ENCODE data around the gene ACOT11. TPM values are rescaled to one million over a fixed set of nuclear protein-coding genes. Genes with fewer than 3 reads are reported as not detected.
"Not testable (repeated sequence)": the region's sequence is repeated elsewhere in the genome, so short reads cannot be mapped to it uniquely, and the experiment has no call there.

ACOT11 gene
- total and polyA plus RNA-seq, 4 donors = 6.4 to 20.9 (median 12.4) TPM

DNA sequence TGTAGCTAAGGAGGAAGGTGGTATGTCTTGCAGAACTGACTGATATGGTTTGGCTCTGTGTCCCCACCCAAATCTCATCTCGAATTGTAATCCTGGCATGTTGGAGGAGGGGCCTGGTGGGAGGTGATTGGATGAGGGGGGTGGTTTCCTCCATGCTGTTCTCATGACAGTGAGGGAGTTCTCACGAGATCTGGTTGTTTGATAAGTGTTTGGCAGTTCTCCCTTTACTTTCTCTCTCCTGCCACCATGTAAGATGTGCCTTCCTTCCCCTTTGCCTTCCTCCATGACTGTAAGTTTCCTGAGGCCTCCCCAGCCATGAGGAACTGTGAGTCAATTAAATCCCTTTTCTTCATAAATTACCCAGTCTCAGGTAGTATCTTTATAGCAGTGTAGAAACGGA lies 21.5 kb upstream of the ACOT11 start:
- intact Hi-C loops (cut with DNase I); DNase-seq; H3K4me1 ChIP-seq (ENCODE audit: control insufficient read depth in 1 of 2, insufficient read depth in 2 of 2, low read length in 2 of 2); H3K27ac ChIP-seq (ENCODE audit: low read depth in 1 of 2, low read length in 2 of 2); H3K9me3 ChIP-seq (ENCODE audit: control insufficient read depth, low read length); H3K4me3 ChIP-seq (ENCODE audit: low read length in 2 of 2); H3K36me3 ChIP-seq (ENCODE audit: control insufficient read depth in 1 of 2, insufficient read depth in 2 of 2, low read length in 1 of 2); ATAC-seq (ENCODE audit: low FRiP score); H3K27me3 ChIP-seq (ENCODE audit: control insufficient read depth in 1 of 2, insufficient read depth in 2 of 2, low read length in 1 of 2): not testable (repeated sequence)
- WGBS, 2 donors = 81 to 83% methylated on average over 3 of the region's 3 CpGs

DNA sequence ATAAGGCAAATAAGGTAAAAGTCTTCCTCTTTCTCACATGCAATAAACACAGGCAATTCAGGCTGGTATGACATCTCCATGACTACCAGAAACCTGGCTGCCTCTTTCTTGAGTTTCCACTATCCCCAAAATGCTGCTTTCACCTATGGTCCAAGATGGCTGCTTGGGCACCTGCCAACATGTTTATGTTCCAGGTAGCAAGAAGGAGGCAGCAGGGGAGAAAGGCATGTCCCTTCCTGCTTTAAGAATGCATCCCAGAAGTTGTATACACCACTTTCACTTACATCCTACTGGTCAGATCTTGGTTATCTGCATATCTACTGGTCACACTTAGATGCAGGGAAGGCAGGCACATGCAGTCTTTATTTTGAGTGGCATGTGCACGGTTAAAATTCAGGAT lies 19.4 kb upstream of the ACOT11 start:
- Histone ChIP-seq H3K27ac (ENCODE audit: low read depth in 1 of 2, low read length in 2 of 2) (no peak overlapping the region), H3K4me1 (ENCODE audit: control insufficient read depth in 1 of 2, insufficient read depth in 2 of 2, low read length in 2 of 2) (no peaks in the 10 kb centered on the region), H3K27me3 (ENCODE audit: control insufficient read depth in 1 of 2, insufficient read depth in 2 of 2, low read length in 1 of 2) (no peaks in the 10 kb centered on the region), H3K4me3 (ENCODE audit: low read length in 2 of 2) (no peak overlapping the region), H3K9me3 (ENCODE audit: control insufficient read depth, low read length) (peaks cover 1% of the 10 kb centered on the region), H3K36me3 (ENCODE audit: control insufficient read depth in 1 of 2, insufficient read depth in 2 of 2, low read length in 1 of 2) (no peaks in the 10 kb centered on the region)
- intact Hi-C loops (cut with DNase I) = no loop called here
- ATAC-seq (ENCODE audit: low FRiP score) (no peak), DNase-seq (peak in 1 of 2 donors; percentile 7)
- WGBS, 2 donors = 61 to 76% methylated on average over 1 of the region's 1 CpG

DNA sequence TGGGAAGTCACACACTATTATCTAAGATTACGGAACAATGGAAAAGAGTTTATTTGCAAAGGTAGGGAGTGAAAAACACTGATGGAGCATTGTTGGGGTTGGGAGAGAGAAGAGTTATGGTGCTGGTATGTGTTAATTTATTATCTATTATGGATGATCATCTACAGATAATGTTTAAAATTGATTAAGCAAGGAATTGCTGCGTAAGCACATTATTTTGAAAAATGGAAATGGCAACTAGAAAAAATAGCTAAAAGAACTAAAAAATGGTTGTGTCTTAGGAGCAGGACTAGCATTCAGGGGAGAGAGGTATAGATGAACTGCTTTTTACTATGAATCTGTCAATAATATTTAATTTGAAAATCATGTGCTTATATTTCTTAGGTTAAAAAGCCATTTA lies 16.0 kb upstream of the ACOT11 start:
- WGBS, 2 donors = 96% methylated on average over 2 of the region's 2 CpGs
- no peaks in the 10 kb centered on the region for H3K27me3 ChIP-seq (ENCODE audit: control insufficient read depth in 1 of 2, insufficient read depth in 2 of 2, low read length in 1 of 2)
- peaks cover 1% of the 10 kb centered on the region for H3K9me3 ChIP-seq (ENCODE audit: control insufficient read depth, low read length)
- intact Hi-C loops (cut with DNase I) = no loop called here
- H3K36me3 ChIP-seq (ENCODE audit: control insufficient read depth in 1 of 2, insufficient read depth in 2 of 2, low read length in 1 of 2) = no peaks in the 10 kb centered on the region
- H3K27ac ChIP-seq (ENCODE audit: low read depth in 1 of 2, low read length in 2 of 2) = no peak overlapping the region
- no peaks in the 10 kb centered on the region for H3K4me1 ChIP-seq (ENCODE audit: control insufficient read depth in 1 of 2, insufficient read depth in 2 of 2, low read length in 2 of 2)
- DNase-seq (no peak), ATAC-seq (ENCODE audit: low FRiP score) (no peak)
- H3K4me3 ChIP-seq (ENCODE audit: low read length in 2 of 2) = no peak overlapping the region

DNA sequence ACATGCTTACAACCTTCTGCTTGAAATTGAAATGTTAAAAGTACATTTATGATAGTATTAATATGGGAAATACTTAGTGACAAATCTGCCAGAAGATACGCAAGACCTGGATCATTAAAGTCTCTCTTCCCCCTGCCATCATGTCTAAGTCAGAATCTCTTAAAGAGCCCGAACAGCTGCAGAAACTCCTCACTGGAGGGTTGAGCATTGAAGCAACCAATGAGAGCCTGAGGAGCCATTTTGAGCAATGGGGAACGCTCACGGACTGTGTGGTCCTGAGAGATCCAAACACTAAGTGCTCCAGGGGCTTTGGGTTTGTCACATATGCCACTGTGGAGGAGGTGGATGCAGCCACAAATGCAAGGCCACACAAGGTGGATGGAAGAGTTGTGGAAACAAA lies 11.4 kb upstream of the ACOT11 start:
- intact Hi-C loops (cut with DNase I) = not testable (repeated sequence)

DNA sequence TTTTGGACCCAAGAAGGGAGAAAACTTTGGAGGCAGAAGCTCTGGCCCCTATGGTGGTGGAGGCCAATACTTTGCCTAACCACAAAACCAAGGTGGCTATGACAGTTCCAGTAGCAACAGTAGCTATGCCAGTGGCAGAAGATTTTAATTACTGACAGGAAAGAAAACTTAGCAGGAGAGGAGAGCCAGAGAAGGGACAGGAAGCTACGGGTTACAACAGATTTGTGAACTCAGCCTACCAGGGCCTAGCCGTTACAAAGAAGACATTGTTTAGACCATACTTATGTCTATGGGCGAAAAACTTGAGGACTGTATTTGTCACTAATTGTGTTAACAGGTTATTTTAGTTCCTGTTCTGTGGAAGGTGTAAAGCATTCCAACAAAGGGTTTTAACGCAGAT lies 10.4 kb upstream of the ACOT11 start:
- no peaks in the 10 kb centered on the region for H3K27me3 ChIP-seq (ENCODE audit: control insufficient read depth in 1 of 2, insufficient read depth in 2 of 2, low read length in 1 of 2)
- H3K4me3 ChIP-seq (ENCODE audit: low read length in 2 of 2) = no peak overlapping the region
- WGBS, 2 donors = 67 to 83% methylated on average over 4 of the region's 4 CpGs
- ATAC-seq (ENCODE audit: low FRiP score) (no peak), DNase-seq (no peak)
- H3K4me1 ChIP-seq (ENCODE audit: control insufficient read depth in 1 of 2, insufficient read depth in 2 of 2, low read length in 2 of 2) = peaks cover 0 to 2% of the 10 kb centered on the region in 2 donors
- no peaks in the 10 kb centered on the region for H3K36me3 ChIP-seq (ENCODE audit: control insufficient read depth in 1 of 2, insufficient read depth in 2 of 2, low read length in 1 of 2)
- intact Hi-C loops (cut with DNase I) = no loop called here
- no peaks in the 10 kb centered on the region for H3K9me3 ChIP-seq (ENCODE audit: control insufficient read depth, low read length)
- no peak overlapping the region for H3K27ac ChIP-seq (ENCODE audit: low read depth in 1 of 2, low read length in 2 of 2)

More for the DNA sequence above, 11.4 kb upstream of the ACOT11 start:
- DNase-seq; H3K27me3 ChIP-seq (ENCODE audit: control insufficient read depth in 1 of 2, insufficient read depth in 2 of 2, low read length in 1 of 2); H3K36me3 ChIP-seq (ENCODE audit: control insufficient read depth in 1 of 2, insufficient read depth in 2 of 2, low read length in 1 of 2); ATAC-seq (ENCODE audit: low FRiP score); H3K27ac ChIP-seq (ENCODE audit: low read depth in 1 of 2, low read length in 2 of 2); H3K4me1 ChIP-seq (ENCODE audit: control insufficient read depth in 1 of 2, insufficient read depth in 2 of 2, low read length in 2 of 2); H3K4me3 ChIP-seq (ENCODE audit: low read length in 2 of 2); H3K9me3 ChIP-seq (ENCODE audit: control insufficient read depth, low read length): not testable (repeated sequence)
- 68 to 75% methylated on average over 4 of the region's 4 CpGs for WGBS, 2 donors

DNA sequence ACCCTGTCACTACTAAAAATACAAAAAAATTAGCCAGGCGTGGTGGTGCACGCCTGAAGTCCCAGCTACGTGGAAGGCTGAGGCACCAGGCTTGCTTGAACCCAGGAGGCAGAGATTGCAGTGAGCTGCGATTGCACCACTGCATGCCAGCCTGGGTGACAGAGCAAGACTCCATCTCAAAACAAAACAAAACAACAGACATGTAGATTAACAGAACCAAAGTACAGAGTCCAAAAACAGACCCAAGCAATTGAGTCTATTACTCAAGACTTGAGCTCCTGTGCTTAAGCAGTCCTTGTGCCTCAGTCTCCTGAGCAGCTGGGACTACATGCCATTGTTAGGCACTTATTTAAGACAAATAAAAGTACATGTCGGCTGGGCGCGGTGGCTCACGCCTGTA lies 9.5 kb upstream of the ACOT11 start:
- DNase-seq (no peak), ATAC-seq (ENCODE audit: low FRiP score) (no peak)
- Histone ChIP-seq H3K9me3 (ENCODE audit: control insufficient read depth, low read length) (no peaks in the 10 kb centered on the region), H3K27me3 (ENCODE audit: control insufficient read depth in 1 of 2, insufficient read depth in 2 of 2, low read length in 1 of 2) (no peaks in the 10 kb centered on the region), H3K4me3 (ENCODE audit: low read length in 2 of 2) (no peak overlapping the region), H3K36me3 (ENCODE audit: control insufficient read depth in 1 of 2, insufficient read depth in 2 of 2, low read length in 1 of 2) (no peaks in the 10 kb centered on the region), H3K27ac (ENCODE audit: low read depth in 1 of 2, low read length in 2 of 2) (no peak overlapping the region), H3K4me1 (ENCODE audit: control insufficient read depth in 1 of 2, insufficient read depth in 2 of 2, low read length in 2 of 2) (peaks cover 0 to 2% of the 10 kb centered on the region in 2 donors)
- intact Hi-C loops (cut with DNase I) = no loop called here
- WGBS, 2 donors = 93 to 95% methylated on average over 8 of the region's 8 CpGs

DNA sequence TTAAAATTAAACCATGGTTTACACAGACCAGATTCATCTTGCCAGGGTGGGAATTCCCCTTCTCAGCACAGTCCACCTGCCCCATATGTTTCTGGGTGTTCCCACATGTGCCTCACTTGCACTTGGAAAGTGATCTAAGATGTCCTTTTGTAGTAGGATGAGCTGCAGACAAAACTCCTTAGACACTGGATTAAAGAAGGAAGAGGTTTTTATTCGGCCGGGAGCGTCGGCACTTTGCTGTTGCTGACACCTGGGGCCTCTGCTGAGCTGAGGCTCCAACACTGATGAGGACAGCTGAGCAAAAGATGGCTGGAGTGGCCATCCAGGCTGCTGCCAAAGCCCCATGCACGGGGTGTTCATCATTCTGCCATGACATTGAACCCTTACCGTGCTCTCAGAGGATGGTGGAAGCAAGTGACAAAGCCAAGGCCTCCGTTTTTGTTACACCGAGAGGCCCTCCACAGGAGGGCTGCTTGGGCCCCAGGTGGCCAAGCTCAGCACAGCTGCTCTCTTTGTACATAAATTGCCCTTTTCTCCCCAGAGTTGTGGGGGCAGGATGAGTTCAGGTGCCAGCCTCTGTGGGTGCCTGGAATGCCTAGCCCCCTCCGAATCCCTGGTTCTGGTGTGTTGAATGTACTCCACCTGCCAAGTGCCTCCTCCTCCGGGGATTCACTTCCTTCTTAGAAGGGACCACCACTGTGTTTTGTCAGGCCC lies 7.3 kb upstream of the ACOT11 start:
- Histone ChIP-seq H3K4me3 (ENCODE audit: low read length in 2 of 2) (no peak overlapping the region), H3K36me3 (ENCODE audit: control insufficient read depth in 1 of 2, insufficient read depth in 2 of 2, low read length in 1 of 2) (no peaks in the 10 kb centered on the region), H3K27ac (ENCODE audit: low read depth in 1 of 2, low read length in 2 of 2) (no peak overlapping the region), H3K4me1 (ENCODE audit: control insufficient read depth in 1 of 2, insufficient read depth in 2 of 2, low read length in 2 of 2) (peaks cover 0 to 2% of the 10 kb centered on the region in 2 donors), H3K27me3 (ENCODE audit: control insufficient read depth in 1 of 2, insufficient read depth in 2 of 2, low read length in 1 of 2) (no peaks in the 10 kb centered on the region), H3K9me3 (ENCODE audit: control insufficient read depth, low read length) (no peaks in the 10 kb centered on the region)
- 89 to 93% methylated on average over 10 of the region's 10 CpGs for WGBS, 2 donors
- ATAC-seq (ENCODE audit: low FRiP score) (no peak), DNase-seq (no peak)
- intact Hi-C loops (cut with DNase I) = loop anchor here in 1 of 2 donors (10.0 kb wide), 1 partner anchor 174 kb away; the partner anchor contains the start of gene TTC4

DNA sequence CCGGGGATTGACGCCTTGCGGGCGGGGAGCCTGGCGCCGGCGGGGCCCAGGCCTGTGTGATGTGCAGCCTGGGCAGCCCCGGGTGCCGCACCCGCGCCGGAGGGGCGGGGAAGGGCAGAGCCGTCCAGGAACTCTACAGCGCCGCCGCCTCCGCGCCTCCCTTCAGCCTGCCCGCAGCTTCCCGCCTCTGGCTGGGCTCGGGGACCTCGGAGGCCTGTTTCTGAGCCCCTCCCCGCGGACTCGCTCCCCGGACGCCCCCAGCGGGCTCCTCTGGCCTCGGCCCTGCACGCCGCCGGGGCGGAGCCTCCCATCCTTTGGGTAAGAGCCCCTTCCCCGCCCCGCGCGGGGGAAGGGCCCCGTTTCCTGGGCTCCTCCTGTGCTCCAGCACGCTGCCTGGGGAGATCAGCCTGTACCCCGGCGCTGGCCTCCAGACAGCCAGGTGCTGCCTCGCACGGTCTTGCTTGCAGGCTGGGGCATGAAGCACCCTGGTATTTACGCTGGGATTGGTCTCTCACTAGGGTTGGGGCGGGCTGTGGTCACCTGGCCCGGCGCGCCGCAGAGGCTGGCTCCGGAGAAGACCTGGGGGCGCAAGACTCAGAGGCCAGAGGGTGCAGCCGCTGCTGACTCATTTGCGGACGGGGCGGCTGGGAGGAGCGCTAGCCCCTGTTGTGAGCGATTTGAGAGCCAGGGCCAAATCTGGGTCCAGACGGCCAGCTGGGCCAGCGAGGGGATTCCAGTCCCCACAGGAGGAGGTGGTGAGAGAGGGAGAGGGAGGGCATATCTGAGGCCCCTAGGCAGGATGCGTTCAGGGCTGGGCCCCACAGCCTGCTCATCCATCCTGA lies 5.7 kb upstream of the ACOT11 start:
- peak; percentile 91 for ATAC-seq (ENCODE audit: low FRiP score)
- Histone ChIP-seq H3K27ac (ENCODE audit: low read depth in 1 of 2, low read length in 2 of 2) (peak overlapping the region; percentile 37 to 46), H3K27me3 (ENCODE audit: control insufficient read depth in 1 of 2, insufficient read depth in 2 of 2, low read length in 1 of 2) (no peaks in the 10 kb centered on the region), H3K36me3 (ENCODE audit: control insufficient read depth in 1 of 2, insufficient read depth in 2 of 2, low read length in 1 of 2) (no peaks in the 10 kb centered on the region), H3K9me3 (ENCODE audit: control insufficient read depth, low read length) (no peaks in the 10 kb centered on the region), H3K4me3 (ENCODE audit: low read length in 2 of 2) (peak overlapping the region; percentile 49 to 69), H3K4me1 (ENCODE audit: control insufficient read depth in 1 of 2, insufficient read depth in 2 of 2, low read length in 2 of 2) (peaks cover 0 to 2% of the 10 kb centered on the region in 2 donors)
- 0 to 1% methylated on average over 49 to 61 of the region's 61 CpGs for WGBS, 2 donors
- intact Hi-C loops (cut with DNase I) = loop anchor here in 1 of 2 donors (10.0 kb wide), 1 partner anchor 172 kb away; the partner anchor contains the start of gene TTC4
- peak; percentile 79 to 90 for DNase-seq

Data from aorta (tissue), 5 donors.